Measurements from ENCODE around the gene CASP5.

DNA sequence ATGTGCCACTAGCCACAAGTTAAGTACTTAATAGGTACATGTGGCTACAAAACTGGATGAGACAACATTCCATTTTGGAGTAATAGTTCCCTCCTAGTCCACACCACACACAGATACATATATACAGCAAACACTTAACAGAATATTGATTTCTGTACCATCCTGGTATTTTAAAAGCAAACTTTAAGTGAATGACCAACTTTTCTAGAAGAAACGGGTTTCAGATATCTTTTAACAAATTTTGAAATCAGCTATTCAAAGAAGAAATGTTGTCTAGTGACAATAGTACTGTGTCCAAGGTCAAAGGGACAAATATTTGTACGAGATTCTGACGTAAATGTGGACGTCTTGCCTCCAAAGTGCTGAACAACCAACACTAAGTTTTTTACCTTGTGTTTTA is 34.5 kb upstream of the CASP5 start:
- TF ChIP-seq CTCF (IDR thresholded peaks at IDR 0.05), result no peak
- TF ChIP-seq POLR2A (IDR thresholded peaks at IDR 0.05), result no peak

Data from thyroid gland (tissue), 4 donors.